ENCODE measurements around the gene ALDH1L1. TPM values are rescaled to one million over a fixed set of nuclear protein-coding genes. Genes with fewer than 3 reads are reported as not detected.

ALDH1L1 gene
- total RNA-seq, 1 donor from 2014 or later = 11.1 TPM

DNA sequence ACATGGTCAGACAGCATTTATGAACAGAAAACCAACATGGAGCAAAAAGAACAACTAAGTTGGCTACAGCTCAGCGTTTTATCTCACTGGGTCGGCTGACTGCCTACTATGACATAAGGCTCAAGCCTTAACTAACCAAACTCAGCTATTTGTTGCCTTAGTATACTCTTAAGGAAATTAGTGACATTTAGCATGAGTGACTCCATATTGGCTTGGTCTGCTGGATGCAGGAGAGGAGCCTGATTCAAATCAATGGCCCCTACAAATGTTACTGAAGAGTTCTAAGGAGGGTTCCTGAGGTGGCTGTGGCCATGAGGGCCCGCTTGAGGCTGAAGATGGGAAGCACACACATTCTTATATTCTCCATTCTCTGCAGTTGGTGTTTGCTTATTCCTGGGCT is 20.1 kb upstream of the ALDH1L1 start:
- H3K27me3 ChIP-seq (ENCODE audit: control insufficient read depth, insufficient read depth, low read length) = no peaks in the 10 kb centered on the region
- no peak for TF ChIP-seq CTCF (IDR thresholded peaks at IDR 0.05; ENCODE audit: insufficient read depth, low read length, severe bottlenecking)

GRCh38 chr3:126199256-126199655 is 18.9 kb upstream of the ALDH1L1 start:
- DNase-seq (ENCODE audit: low read depth) (no peak), FAIRE-seq (no peak)
- Histone ChIP-seq H3K4me3 (ENCODE audit: low read depth, low read length) (no peak overlapping the region), H3K36me3 (ENCODE audit: control insufficient read depth, insufficient read depth, low read length) (no peaks in the 10 kb centered on the region), H3K27me3 (ENCODE audit: control insufficient read depth, insufficient read depth, low read length) (no peaks in the 10 kb centered on the region)
- no peak for TF ChIP-seq CTCF (IDR thresholded peaks at IDR 0.05; ENCODE audit: insufficient read depth, low read length, severe bottlenecking)

More for the DNA sequence above, 20.1 kb upstream of the ALDH1L1 start:
- FAIRE-seq (no peak), DNase-seq (ENCODE audit: low read depth) (no peak)
- no peak overlapping the region for H3K4me3 ChIP-seq (ENCODE audit: low read depth, low read length)
- H3K36me3 ChIP-seq (ENCODE audit: control insufficient read depth, insufficient read depth, low read length) = no peaks in the 10 kb centered on the region

- FAIRE-seq (no peak), DNase-seq (ENCODE audit: low read depth) (peak; percentile 63)
- Histone ChIP-seq H3K27me3 (ENCODE audit: control insufficient read depth, insufficient read depth, low read length) (no peaks in the 10 kb centered on the region), H3K4me3 (ENCODE audit: low read depth, low read length) (no peak overlapping the region), H3K36me3 (ENCODE audit: control insufficient read depth, insufficient read depth, low read length) (no peaks in the 10 kb centered on the region)
- peak; percentile 85 for TF ChIP-seq CTCF (IDR thresholded peaks at IDR 0.05; ENCODE audit: insufficient read depth, low read length, severe bottlenecking)
Measured at GRCh38 chr3:126197854-126198584, 17.6 kb upstream of the ALDH1L1 start.

DNA sequence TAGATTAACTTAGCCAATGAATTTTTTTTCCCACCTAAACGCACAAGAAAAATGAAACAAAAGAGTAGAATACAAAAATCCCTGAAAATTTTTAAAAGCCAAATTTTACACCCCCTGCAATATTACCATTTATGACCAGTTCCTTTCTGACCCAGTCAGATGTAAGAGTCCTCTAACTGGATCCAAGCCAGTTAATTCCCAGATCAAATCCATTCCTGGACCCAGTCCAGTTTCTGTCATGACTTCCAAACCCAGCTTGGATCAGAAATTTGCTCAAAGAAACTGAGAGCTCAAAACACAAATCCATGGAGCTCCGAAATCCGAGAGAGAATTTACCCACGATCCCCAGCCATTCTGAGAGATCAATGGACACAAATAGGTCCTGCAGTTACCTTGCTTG is 17.0 kb upstream of the ALDH1L1 start:
- Histone ChIP-seq H3K27me3 (ENCODE audit: control insufficient read depth, insufficient read depth, low read length) (no peaks in the 10 kb centered on the region), H3K4me3 (ENCODE audit: low read depth, low read length) (no peak overlapping the region), H3K36me3 (ENCODE audit: control insufficient read depth, insufficient read depth, low read length) (no peaks in the 10 kb centered on the region)
- FAIRE-seq (no peak), DNase-seq (ENCODE audit: low read depth) (no peak)
- TF ChIP-seq CTCF (IDR thresholded peaks at IDR 0.05; ENCODE audit: insufficient read depth, low read length, severe bottlenecking) = no peak

GRCh38 chr3:126194713-126195305 is 14.4 kb upstream of the ALDH1L1 start:
- no peaks in the 10 kb centered on the region for H3K36me3 ChIP-seq (ENCODE audit: control insufficient read depth, insufficient read depth, low read length)
- DNase-seq (ENCODE audit: low read depth) = no peak
- FAIRE-seq = no peak
- TF ChIP-seq CTCF (IDR thresholded peaks at IDR 0.05; ENCODE audit: insufficient read depth, low read length, severe bottlenecking) = no peak
- no peaks in the 10 kb centered on the region for H3K27me3 ChIP-seq (ENCODE audit: control insufficient read depth, insufficient read depth, low read length)
- H3K4me3 ChIP-seq (ENCODE audit: low read depth, low read length) = no peak overlapping the region
